CD4-positive, alpha-beta T cell treated with Interleukin-6 at 100 ng/mL for 8 hours (primary cell): ENCODE results near the gene RASA2.
"Not testable (repeated sequence)": the region's sequence is repeated elsewhere in the genome, so short reads cannot be mapped to it uniquely, and the experiment has no call there.

Experiments
- DNase-seq: peaks from one replicate; pipeline ENCODE4 v3.0.0-alpha.2; 2020; ENCODE audit warnings: mixed read lengths, low spot score

The RASA2 gene

GRCh38 chr3:141498598-141499223, 11.9 kb downstream of the RASA2 start:
- peak; percentile 92 for DNase-seq

DNA sequence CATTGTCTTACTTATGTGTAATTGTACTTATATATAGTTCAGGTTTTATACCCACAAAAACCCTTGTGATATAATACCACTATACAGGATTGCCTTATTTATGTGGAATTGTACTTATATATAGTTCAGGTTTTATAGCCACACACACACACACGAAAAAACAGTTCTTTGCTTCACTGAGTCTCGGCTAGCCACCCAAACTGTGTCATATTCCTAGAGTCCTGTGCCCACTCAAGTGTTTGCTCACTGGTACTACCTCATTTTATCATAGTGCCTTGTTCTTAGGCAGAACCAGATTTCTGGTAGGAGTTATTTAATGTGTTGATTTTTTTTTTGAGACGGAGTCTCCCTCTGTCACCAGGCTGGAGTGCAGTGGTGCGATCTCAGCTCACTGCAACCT, 12.5 kb downstream of the RASA2 start:
- no peak for DNase-seq

DNA sequence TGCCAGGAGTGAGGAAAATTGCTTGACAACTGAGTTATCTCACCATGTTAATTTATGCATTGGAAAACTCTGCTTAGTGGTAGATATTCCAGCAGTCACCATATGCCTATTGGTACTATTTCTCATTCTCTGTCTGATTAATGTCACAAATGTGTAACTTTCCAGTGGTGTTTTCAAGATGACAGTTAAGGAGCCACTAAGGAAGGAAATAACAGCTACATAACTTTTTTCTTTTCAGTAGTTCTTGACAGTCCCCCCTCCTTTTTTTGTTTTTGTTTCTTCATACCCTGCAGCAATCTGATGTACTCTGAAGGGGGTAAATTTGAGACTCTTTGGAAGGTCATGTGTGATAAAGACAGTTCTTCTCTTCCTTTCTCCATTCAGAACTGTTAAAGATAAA, 13.1 kb downstream of the RASA2 start:
- no peak for DNase-seq

- DNase-seq = no peak
Observed at GRCh38 chr3:141500397-141500796, 13.6 kb downstream of the RASA2 start.

DNA sequence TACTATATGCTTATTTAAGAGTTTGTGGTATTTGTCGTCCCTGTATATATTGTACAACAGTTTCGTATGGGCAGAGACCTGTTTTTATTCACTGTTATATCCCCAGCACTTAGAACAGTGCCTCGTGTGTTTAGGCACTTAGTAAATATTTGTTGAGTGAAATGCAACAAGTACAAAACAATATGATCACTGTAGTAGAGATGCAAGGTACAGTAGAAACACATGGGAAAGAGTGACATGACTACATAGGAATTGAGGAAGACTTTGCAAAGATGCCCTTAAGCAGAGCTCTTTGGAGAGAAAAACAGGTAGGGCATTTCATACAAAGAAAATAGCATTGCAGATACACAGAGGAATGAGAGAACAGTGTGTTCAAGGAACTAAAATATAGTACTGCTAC, 18.3 kb downstream of the RASA2 start:
- DNase-seq = no peak

DNA sequence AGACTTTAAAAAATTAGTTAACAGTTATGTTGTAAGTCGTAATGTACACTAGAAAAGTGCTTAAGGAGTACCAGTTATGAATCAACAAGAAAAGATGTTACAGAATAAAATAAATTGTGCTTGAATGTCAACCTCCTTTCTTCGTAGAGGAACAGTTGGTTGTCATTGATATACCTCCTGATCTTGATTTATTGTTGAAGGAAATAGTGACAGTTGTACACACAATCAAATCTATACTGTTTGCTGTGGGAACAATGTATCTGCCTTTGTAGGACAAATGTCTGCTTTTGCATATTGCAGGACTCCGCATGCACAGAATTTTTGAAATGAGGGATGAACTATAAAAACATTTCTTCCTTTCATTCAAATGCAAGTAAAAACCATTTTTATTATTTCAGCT, 19.2 kb downstream of the RASA2 start:
- no peak for DNase-seq

DNA sequence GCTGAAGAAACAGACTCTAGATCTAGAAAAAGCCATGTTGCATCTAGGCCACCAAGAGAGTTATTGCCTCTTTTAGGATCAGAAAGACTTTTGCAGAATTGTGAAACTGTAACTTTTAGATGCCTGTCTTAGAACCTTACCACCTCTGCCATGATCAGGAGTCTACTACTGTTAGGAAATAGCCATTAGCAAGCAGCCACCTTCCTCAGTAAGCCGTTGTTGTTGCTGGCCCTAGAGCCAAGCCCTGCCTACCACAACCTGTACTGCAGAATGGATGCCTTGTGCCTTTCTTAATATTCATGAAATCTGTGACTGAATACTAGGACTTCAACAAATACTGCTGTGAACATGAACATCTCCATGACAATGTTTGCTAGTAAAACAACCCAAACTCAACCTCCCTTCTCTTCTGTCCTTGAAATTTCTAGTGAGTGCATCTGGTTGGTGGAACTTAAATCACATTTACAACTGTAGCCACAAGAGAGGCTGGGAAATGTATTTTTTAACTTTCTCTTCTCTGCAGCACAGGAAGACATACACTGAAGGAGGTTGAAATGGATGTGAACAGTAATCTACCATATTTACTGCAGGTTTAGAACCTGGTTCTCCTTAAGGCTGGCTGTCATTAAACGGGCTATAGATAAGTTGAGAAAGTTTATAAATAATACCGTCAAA, 20.7 kb downstream of the RASA2 start:
- DNase-seq = no peak

DNA sequence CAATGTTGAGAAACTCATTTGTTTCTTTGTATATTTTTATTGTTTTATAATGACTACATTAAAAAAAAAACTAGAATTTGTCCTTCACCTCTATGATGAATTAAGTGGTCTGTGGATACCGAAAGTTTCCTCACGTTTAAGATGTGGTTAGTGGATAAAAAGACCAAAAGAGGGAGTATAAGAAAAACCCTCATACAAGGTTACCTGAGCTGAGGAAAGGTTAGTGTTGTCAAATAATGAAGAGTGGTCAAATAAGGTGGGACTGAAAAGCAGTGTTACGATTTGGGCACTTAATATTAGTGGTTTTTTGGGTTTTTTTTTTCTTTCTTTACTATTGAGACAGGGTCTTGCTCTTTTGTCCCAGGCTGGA, 21.2 kb downstream of the RASA2 start:
- DNase-seq = no peak

GRCh38 chr3:141511361-141511760, 24.5 kb downstream of the RASA2 start:
- no peak for DNase-seq

DNA sequence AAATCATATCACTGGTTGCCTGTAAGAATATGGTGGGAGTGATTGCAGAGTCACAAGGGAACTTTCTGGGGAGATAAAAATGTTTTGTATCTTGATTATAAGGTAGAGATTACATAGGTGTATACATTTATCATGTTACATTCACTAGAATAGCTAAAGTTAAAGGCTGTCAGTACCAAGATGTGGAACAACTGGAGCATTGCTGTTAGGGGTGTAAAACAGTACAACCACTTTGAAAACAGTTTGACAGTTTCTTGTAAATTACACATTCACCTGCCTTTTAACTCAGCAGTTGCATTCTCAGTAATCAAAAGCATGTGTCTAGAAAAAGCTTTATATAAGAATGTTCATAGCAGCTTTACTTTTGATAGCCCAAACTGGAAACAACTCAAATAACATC, 27.6 kb downstream of the RASA2 start:
- no peak for DNase-seq

GRCh38 chr3:141519587-141519986, 32.8 kb downstream of the RASA2 start:
- DNase-seq = no peak

DNA sequence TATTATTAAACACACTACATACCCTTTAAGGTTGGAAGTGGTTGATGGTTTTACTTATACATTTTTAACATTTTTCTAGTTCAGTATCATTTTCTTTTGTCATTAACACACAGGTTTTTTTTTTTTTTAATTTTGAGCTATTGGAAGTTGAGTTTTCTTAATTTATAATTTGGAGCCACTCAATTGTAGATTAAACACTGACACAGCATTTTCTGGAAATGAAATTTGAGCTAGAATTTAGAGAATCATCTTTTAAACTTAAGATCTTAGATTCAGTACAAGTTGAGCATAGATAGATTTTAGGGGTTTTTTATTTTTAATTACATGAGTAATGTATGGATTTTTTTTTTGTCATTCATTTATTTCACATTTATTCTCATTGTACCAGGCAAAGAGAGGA, 35.0 kb downstream of the RASA2 start:
- DNase-seq = no peak

- DNase-seq = no peak
Observed at GRCh38 chr3:141523615-141524375, 37.0 kb downstream of the RASA2 start.

- DNase-seq = no peak
Observed at GRCh38 chr3:141524988-141525387, 38.2 kb downstream of the RASA2 start.

- no peak for DNase-seq
Observed at GRCh38 chr3:141525814-141526213, 39.0 kb downstream of the RASA2 start.

GRCh38 chr3:141526709-141527108, 39.9 kb downstream of the RASA2 start:
- DNase-seq = no peak

GRCh38 chr3:141528800-141529199, 42.0 kb downstream of the RASA2 start:
- DNase-seq = no peak

- no peak for DNase-seq
Observed at GRCh38 chr3:141529256-141529655, 42.4 kb downstream of the RASA2 start.

DNA sequence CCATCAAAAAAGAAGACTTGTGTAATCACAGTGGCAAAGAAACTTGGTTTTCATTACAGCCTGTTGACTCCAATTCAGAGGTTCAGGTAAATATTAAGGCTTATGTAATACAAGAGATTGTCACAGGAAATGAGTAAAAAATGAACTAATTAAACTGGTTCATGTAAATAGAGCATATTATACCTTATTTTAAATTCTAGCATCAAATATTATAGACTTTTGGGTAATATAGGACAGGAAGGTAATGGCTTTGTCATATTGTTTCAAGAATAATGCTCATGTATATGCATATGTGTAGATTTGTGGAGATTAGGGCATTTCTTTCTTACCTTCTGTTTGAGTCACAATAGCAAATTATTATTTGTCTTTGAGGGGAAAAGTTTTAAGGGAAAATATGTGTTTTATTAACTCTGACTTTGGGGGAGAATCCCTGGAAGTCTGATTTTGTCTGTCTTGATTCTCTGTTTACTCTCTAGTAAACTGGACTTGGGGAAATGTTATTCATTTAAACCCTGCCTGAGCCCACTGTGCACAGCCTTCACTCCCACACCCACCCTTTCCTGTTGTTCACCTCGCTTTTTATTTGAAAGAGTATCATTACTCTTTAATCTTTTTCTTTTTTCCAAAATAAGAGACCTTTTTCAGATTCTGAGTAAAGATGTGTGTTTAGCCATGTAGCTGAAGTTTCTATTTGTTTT, 43.0 kb downstream of the RASA2 start:
- DNase-seq = peak; percentile 21

DNA sequence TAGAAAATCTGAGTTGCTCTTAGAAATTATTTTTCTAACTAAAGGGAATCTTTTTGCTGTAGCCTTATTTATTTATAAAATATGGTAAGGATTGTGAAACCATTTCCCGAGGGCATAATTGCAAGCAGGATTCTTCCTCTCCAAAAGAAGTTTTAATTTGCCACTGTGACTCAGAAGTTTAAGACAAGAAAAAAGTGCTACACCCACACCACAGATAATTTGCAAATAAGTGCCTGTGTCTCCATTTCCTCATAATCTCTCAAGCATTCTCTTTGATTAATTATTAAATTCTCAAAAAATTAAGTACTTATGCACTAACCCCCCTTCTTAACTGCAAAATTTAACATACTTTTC, 43.6 kb downstream of the RASA2 start:
- DNase-seq = no peak

DNA sequence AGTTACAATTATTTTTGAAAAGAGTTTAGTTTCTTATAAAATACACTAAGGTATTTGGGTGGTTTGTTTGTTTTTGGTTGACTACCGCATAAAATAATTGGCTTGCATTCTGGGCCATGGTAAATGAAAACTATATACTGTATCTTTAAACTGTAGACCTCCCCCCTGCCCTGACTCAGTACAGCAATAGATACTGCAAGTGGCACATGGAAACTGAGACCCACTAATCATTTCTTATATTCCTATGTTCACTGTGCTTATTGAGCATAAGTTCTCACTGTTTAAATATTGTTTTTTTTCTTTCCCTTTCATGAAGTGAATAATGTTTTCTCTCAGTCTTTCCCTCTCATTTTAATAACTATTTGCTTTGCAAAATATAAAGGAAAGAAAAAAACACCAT, 45.8 kb downstream of the RASA2 start:
- no peak for DNase-seq

DNA sequence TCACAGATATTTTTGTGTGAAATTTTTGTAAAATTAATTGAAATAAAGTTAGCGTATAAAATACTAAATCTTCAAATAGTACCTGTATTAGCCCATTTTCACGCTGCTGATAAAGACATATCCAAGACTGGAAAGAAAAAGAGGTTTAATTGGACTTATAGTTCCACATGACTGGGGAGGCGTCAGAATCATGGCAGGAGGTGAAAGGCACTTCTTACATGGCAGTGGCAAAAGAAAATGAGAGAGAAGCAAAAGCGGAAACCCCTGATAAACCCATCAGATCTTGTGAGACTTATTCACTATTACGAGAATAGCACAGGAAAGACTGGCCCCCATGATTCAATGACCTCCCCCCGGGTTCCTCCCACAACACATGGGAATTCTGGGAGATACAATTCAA, 49.2 kb downstream of the RASA2 start:
- not testable (repeated sequence) for DNase-seq

DNA sequence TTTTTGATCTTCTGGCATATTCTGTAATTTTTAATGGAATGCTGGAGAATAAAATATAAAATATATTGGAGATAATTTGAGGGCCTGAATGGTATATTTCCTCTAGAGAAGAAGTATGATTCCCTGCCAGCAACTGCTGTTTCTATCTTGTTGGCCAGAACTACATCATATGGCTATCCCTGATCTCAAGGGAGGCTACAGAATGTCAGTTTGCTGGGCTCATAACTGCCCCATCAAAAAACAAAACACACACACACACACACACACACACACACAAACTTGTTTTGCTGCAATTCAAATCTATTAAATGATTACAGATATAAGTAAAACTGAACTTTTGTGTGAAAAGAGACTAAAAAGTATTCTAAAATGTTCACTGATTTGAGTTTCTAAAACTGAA, 51.0 kb downstream of the RASA2 start:
- no peak for DNase-seq
